Panc1 (cell line): ENCODE measurements around the gene NRM. TPM values are rescaled to one million over a fixed set of nuclear protein-coding genes. Genes with fewer than 3 reads are reported as not detected.

Experiments
- ATAC-seq: fragments of 200-7000 bp; cut with Tn5 transposase; 2 replicates; pipeline ENCODE4 v1.9.1; 2020; ENCODE audit warnings: mild to moderate bottlenecking, moderate library complexity
- BruUV-seq: library from RNA; stranded (reverse); fragments of 400-500 nt; replicated peaks from 2 replicates; lab custom pipeline; 2021; lab: Mats Ljungman, UMichigan
- CTCF ChIA-PET: fragments of 300-600 bp; sonication (Branson Sonifier 250); formaldehyde crosslinking; loops from one replicate; lab custom pipeline; 2022; ENCODE audit warnings: antibody characterized with exemption; lab: Charles Lee
- POLR2A ChIA-PET: fragments of 300-600 bp; sonication (Branson Sonifier 250); formaldehyde crosslinking; loops from one replicate; lab custom pipeline; 2022; ENCODE audit warnings: antibody characterized with exemption; lab: Charles Lee
- DNase-seq: peaks from one replicate; pipeline ENCODE4 v3.0.0-alpha.2; 2010; ENCODE audit warnings: low read depth, low spot score
- H3K27ac ChIP-seq: 2 replicates; pipeline ENCODE4 v1.5.1; 2011; ENCODE audit warnings: mild to moderate bottlenecking, low read length, inconsistent platforms
- H3K27me3 ChIP-seq: fragments of 200-500 bp; sonication (Bioruptor generic); 2 replicates; pipeline ENCODE4 v1.6.0; 2014; ENCODE audit warnings: low read length, inconsistent platforms; ENCODE audit not compliant: control insufficient read depth, insufficient read depth
- H3K36me3 ChIP-seq: fragments of 200-500 bp; sonication (Bioruptor generic); 2 replicates; pipeline ENCODE4 v1.5.1; 2014; ENCODE audit warnings: inconsistent platforms, mild to moderate bottlenecking, low read length, moderate library complexity; ENCODE audit not compliant: control insufficient read depth, insufficient read depth
- H3K4me1 ChIP-seq: 2 replicates; pipeline ENCODE4 v1.5.1; 2011; ENCODE audit warnings: inconsistent platforms, mild to moderate bottlenecking, low read length, moderate library complexity; ENCODE audit not compliant: control insufficient read depth, insufficient read depth
- H3K4me3 ChIP-seq, 2 experiments: 2 replicates each; pipeline ENCODE4 v1.5.1; 2011 to 2012; ENCODE audit warnings: low read depth in 2 of 2, low read length in 2 of 2, mild to moderate bottlenecking in 2 of 2, inconsistent platforms in 1 of 2, moderate library complexity in 1 of 2
- H3K9me3 ChIP-seq: fragments of 200-500 bp; sonication (Bioruptor generic); 2 replicates; pipeline ENCODE4 v1.5.1; 2014; ENCODE audit warnings: low read depth, mild to moderate bottlenecking, inconsistent platforms, low read length, moderate library complexity; ENCODE audit not compliant: control insufficient read depth, insufficient read depth
- POLR2AphosphoS5 ChIP-seq: IDR thresholded peaks from 2 replicates; pipeline ENCODE4 v1.6.1; 2012; ENCODE audit warnings: mild to moderate bottlenecking, low read depth, low read length, moderate library complexity
- SIN3A ChIP-seq: IDR thresholded peaks from 2 replicates; pipeline ENCODE4 v1.6.1; 2012; ENCODE audit warnings: low read depth, mild to moderate bottlenecking, low read length, moderate library complexity, borderline replicate concordance; ENCODE audit not compliant: insufficient read depth
- TCF7L2 ChIP-seq: IDR thresholded peaks from 2 replicates; pipeline ENCODE4 v1.6.1; 2011; ENCODE audit warnings: mild to moderate bottlenecking, low read depth, low read length, inconsistent platforms
- in situ Hi-C: cut with HindIII; loops from 2 replicates; pipeline ENCODE4 v1.10.0; 2016; ENCODE audit warnings: low sequenced_read_pairs, low pct_unique_long_range_greater_than_20kb
- intact Hi-C: fragments of 100-400 bp; cut with micrococcal nuclease; formaldehyde crosslinking; loops from one replicate; pipeline ENCODE4 v1.10.0; 2022; ENCODE audit not compliant: unreplicated experiment
- total RNA-seq: library from RNA; stranded (reverse); gene quantifications from one replicate; pipeline ENCODE4 v1.2.1, GENCODE V29; 2021; ENCODE audit not compliant: unreplicated experiment
- TF ChIP-seq, protein P1 (sequence below), 2 experiments: IDR thresholded peaks; 2 replicates each; pipeline ENCODE4 v1.6.1; 2011 to 2012; ENCODE audit warnings: low read depth in 2 of 2, control low read depth in 1 of 2, low read length in 1 of 2, mild to moderate bottlenecking in 1 of 2, moderate library complexity in 1 of 2; ENCODE audit not compliant: insufficient read depth in 1 of 2
- TF ChIP-seq, protein P2 (sequence below): fragments of 450-650 bp; IDR thresholded peaks from 2 replicates; pipeline ENCODE4 v1.5.1; 2017; ENCODE audit warnings: mild to moderate bottlenecking

The NRM gene
- total RNA-seq, 1 experiment from 2014 or later = 21.9 TPM

DNA sequence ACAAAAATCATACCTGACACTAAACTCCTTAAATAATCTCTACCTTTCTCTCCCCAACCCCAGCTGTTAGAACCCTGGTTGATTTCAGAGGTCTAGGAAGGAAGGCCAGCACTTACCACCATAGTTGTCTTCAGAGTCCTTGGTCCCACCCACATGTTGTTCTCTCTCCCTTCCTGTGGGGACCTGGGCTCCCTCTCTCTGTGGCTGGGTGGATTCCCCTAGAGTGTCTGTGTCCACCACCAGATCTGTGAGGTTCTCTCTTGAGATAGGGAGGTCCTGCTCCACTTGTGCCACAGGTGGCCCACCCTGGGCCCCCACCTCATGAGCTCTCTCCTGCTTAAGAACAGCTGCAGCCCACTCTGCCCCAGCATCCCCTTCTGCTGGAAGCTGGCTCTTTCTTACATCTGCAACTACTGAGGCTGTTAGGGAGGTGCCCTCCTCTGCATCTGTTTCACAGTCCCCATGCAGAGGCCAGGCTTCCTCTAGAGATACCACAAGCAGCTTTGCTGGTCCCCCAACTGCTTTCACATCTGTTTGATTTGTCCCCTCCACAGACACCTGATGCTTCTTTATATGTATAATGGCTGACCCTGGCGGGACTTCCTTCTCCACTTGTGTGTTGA is 21.1 kb upstream of the NRM start:
- BruUV-seq = no TSS peak
- DNase-seq (no peak), ATAC-seq (no peak)
- H3K27ac ChIP-seq = no peak overlapping the region
- in situ Hi-C loops (no loop called here), intact Hi-C loops (no loop called here)
- CTCF ChIA-PET = no interaction called here
- TF ChIP-seq SIN3A (no peak), TCF7L2 (no peak), POLR2AphosphoS5 (no peak)
- TF ChIP-seq, protein P1, sequence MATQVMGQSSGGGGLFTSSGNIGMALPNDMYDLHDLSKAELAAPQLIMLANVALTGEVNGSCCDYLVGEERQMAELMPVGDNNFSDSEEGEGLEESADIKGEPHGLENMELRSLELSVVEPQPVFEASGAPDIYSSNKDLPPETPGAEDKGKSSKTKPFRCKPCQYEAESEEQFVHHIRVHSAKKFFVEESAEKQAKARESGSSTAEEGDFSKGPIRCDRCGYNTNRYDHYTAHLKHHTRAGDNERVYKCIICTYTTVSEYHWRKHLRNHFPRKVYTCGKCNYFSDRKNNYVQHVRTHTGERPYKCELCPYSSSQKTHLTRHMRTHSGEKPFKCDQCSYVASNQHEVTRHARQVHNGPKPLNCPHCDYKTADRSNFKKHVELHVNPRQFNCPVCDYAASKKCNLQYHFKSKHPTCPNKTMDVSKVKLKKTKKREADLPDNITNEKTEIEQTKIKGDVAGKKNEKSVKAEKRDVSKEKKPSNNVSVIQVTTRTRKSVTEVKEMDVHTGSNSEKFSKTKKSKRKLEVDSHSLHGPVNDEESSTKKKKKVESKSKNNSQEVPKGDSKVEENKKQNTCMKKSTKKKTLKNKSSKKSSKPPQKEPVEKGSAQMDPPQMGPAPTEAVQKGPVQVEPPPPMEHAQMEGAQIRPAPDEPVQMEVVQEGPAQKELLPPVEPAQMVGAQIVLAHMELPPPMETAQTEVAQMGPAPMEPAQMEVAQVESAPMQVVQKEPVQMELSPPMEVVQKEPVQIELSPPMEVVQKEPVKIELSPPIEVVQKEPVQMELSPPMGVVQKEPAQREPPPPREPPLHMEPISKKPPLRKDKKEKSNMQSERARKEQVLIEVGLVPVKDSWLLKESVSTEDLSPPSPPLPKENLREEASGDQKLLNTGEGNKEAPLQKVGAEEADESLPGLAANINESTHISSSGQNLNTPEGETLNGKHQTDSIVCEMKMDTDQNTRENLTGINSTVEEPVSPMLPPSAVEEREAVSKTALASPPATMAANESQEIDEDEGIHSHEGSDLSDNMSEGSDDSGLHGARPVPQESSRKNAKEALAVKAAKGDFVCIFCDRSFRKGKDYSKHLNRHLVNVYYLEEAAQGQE (IDR thresholded peaks at IDR 0.05; ENCODE audit: insufficient read depth in 1 of 2, low read depth in 2 of 2, low read length in 1 of 2) = no peak
- TF ChIP-seq, protein P2, sequence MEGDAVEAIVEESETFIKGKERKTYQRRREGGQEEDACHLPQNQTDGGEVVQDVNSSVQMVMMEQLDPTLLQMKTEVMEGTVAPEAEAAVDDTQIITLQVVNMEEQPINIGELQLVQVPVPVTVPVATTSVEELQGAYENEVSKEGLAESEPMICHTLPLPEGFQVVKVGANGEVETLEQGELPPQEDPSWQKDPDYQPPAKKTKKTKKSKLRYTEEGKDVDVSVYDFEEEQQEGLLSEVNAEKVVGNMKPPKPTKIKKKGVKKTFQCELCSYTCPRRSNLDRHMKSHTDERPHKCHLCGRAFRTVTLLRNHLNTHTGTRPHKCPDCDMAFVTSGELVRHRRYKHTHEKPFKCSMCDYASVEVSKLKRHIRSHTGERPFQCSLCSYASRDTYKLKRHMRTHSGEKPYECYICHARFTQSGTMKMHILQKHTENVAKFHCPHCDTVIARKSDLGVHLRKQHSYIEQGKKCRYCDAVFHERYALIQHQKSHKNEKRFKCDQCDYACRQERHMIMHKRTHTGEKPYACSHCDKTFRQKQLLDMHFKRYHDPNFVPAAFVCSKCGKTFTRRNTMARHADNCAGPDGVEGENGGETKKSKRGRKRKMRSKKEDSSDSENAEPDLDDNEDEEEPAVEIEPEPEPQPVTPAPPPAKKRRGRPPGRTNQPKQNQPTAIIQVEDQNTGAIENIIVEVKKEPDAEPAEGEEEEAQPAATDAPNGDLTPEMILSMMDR = no peak
- H3K4me1 ChIP-seq = peaks cover 14% of the 10 kb centered on the region
- no peaks in the 10 kb centered on the region for H3K27me3 ChIP-seq
- no peak overlapping the region for H3K4me3 ChIP-seq
- H3K36me3 ChIP-seq = peaks cover 3% of the 10 kb centered on the region; the same call in 1 of the 2 replicates
- POLR2A ChIA-PET = no interaction called here
- H3K9me3 ChIP-seq = no peaks in the 10 kb centered on the region

DNA sequence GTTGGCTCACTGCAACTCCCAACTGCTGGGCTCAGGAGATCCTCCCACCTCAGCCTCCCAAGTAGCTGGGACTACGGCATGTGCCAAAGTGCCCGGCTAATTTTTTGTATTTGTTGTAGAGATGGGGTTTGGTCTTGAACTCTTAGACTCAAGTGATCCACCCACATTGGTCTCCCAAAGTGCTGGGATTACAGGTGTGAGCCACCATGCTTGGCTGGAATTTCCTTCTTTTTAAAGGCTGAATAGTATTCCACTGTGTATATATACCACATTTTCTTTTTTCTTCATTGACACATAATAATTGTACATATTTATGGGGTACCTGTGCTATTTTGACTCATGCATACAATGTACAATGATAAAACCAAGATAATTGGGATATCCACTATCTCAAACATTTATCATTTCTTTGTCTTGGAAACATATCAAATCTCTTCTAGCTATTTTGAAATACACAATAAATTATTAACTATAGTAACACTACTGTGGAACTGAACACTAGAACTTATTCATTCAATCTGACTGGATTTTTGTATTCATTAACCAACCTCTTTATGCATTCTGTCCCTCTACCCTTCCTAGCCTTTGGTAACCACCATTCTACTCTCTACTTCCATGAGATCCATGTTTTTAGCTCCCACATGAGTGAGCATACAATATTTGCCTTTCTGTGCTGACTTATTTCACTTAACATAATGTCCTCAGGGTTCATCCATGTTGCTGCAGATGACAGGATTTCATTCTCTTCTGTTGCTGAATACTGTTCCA is 18.5 kb upstream of the NRM start:
- ATAC-seq = no peak
- POLR2A ChIA-PET = interaction anchor here (0.7 kb wide), 1 partner anchor 108 kb away, joined by 3 read pairs; no protein-coding TSS in a partner anchor
- H3K27ac ChIP-seq = no peak overlapping the region

More for the DNA sequence above, 18.5 kb upstream of the NRM start:
- DNase-seq = no peak
- in situ Hi-C loops = no loop called here
- CTCF ChIA-PET = no interaction called here
- no peaks in the 10 kb centered on the region for H3K36me3 ChIP-seq
- H3K9me3 ChIP-seq = no peaks in the 10 kb centered on the region
- peaks cover 11% of the 10 kb centered on the region for H3K4me1 ChIP-seq
- intact Hi-C loops = no loop called here
- H3K4me3 ChIP-seq = no peak overlapping the region
- BruUV-seq = no TSS peak
- H3K27me3 ChIP-seq = no peaks in the 10 kb centered on the region
- TF ChIP-seq SIN3A = no peak
